ENCODE results near the gene IYD.

The IYD gene

DNA sequence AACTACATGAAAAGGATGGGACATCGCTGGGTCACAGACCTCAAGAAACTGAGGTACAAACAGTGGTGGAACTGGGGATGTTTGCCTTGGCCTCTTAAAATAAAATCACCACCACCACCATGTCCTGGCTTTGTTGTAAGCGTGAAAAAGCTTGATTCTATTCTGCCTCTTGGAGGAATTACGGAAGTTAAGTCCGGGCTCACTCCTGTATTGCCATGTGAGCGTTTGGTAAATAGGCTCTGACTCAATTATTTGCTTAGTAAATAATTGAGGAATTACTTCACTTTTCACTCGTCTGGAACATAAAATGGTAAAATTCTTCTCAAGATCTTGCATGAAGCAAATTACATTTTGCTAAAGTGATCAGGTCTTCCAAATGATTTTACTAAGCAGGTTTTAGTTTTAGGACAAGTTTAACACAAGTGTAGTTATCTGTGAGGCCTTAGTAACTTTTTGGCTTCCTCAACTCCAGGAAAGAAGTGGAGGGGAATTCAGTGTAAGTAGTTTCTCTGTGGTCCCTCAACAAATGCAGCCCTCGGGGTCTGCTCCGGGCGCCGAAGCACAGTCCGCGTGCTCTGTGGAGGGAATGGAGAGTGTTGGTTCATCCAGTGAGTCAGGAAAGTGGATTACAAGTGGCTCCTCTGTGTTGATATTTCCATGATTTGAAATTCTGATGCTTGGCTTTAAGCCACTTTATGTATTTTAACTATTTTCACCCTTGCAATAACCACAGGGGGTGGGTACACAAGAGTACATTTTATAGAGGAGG is 23.8 kb downstream of the IYD start:
- H3K4me3 Mint-ChIP-seq, result no peak overlapping the region
- no peak for DNase-seq
- no peaks in the 10 kb centered on the region for H3K9me3 Mint-ChIP-seq
- H3K27me3 Mint-ChIP-seq (ENCODE audit: low read depth, poor library complexity), result peaks cover 40% of the 10 kb centered on the region
- TF ChIP-seq, protein P1, sequence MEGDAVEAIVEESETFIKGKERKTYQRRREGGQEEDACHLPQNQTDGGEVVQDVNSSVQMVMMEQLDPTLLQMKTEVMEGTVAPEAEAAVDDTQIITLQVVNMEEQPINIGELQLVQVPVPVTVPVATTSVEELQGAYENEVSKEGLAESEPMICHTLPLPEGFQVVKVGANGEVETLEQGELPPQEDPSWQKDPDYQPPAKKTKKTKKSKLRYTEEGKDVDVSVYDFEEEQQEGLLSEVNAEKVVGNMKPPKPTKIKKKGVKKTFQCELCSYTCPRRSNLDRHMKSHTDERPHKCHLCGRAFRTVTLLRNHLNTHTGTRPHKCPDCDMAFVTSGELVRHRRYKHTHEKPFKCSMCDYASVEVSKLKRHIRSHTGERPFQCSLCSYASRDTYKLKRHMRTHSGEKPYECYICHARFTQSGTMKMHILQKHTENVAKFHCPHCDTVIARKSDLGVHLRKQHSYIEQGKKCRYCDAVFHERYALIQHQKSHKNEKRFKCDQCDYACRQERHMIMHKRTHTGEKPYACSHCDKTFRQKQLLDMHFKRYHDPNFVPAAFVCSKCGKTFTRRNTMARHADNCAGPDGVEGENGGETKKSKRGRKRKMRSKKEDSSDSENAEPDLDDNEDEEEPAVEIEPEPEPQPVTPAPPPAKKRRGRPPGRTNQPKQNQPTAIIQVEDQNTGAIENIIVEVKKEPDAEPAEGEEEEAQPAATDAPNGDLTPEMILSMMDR (IDR thresholded peaks at IDR 0.05), result no peak
- no peak overlapping the region for H3K27ac Mint-ChIP-seq
- peaks cover 3% of the 10 kb centered on the region for H3K4me1 Mint-ChIP-seq
- H3K36me3 Mint-ChIP-seq (ENCODE audit: low read depth), result no peaks in the 10 kb centered on the region

DNA sequence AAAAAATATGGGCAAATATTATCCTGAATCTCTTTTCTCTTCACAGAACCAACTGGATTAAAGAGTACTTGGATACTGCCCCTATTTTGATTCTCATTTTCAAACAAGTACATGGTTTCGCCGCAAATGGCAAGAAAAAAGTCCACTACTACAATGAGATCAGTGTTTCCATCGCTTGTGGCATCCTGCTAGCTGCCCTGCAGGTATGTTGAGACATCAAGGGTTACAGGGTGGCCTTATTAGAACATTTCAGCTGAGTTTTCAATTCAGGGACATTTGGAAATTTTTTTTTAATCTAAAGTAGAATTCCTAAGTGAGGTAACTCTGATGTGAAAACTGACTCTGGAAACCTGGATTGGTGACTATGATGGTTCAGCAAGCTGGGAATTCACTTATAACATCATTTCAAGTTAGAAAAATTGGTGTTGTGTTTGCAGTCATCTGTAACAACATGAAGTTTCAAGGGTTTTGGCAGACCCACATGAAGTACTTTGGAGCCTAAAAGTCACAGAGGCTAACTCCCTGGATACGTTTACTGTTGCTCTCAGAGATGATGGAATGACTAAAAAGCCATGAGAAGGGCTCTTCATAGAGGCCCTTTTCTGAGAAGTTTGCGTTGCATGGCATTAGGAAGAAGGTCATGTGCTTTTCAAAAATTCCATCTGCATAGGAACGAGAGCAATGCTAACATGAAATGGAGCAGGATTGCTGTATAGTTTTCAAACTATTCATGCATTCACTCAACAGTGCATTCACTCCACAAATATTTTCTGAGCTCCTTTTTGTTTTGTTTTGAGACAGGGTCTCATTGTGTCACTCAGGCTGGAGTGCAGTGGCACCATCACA is 25.5 kb downstream of the IYD start:
- no peaks in the 10 kb centered on the region for H3K9me3 Mint-ChIP-seq
- no peak for DNase-seq
- H3K4me1 Mint-ChIP-seq, result peaks cover 3% of the 10 kb centered on the region
- peaks cover 53% of the 10 kb centered on the region for H3K27me3 Mint-ChIP-seq (ENCODE audit: low read depth, poor library complexity)
- no peak overlapping the region for H3K27ac Mint-ChIP-seq
- H3K36me3 Mint-ChIP-seq (ENCODE audit: low read depth), result no peaks in the 10 kb centered on the region
- TF ChIP-seq, protein P1 (IDR thresholded peaks at IDR 0.05), result no peak
- H3K4me3 Mint-ChIP-seq, result no peak overlapping the region

DNA sequence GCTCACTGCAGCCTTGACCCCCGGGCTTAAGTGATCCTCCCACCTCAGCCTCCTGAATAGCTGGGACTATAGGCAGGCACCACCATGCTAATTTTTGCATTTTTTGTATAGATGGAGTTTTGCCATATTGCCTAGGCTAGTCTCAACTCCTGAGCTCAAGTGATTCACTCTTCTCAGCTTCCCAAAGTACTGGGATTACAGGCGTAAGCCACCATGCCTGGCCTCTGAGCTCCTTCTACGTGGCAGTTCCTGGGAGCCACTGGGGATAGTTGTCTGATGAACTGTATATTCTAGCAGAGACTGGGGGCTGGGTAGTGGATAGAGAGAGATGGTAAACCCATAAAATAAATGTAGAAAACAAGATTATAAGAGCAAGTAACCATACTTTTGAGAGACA is 26.1 kb downstream of the IYD start:
- no peaks in the 10 kb centered on the region for H3K9me3 Mint-ChIP-seq
- H3K4me1 Mint-ChIP-seq, result peaks cover 3% of the 10 kb centered on the region
- DNase-seq, result no peak
- H3K36me3 Mint-ChIP-seq (ENCODE audit: low read depth), result no peaks in the 10 kb centered on the region
- H3K27ac Mint-ChIP-seq, result no peak overlapping the region
- H3K27me3 Mint-ChIP-seq (ENCODE audit: low read depth, poor library complexity), result peaks cover 51% of the 10 kb centered on the region
- H3K4me3 Mint-ChIP-seq, result no peak overlapping the region
- TF ChIP-seq, protein P1 (IDR thresholded peaks at IDR 0.05), result no peak

DNA sequence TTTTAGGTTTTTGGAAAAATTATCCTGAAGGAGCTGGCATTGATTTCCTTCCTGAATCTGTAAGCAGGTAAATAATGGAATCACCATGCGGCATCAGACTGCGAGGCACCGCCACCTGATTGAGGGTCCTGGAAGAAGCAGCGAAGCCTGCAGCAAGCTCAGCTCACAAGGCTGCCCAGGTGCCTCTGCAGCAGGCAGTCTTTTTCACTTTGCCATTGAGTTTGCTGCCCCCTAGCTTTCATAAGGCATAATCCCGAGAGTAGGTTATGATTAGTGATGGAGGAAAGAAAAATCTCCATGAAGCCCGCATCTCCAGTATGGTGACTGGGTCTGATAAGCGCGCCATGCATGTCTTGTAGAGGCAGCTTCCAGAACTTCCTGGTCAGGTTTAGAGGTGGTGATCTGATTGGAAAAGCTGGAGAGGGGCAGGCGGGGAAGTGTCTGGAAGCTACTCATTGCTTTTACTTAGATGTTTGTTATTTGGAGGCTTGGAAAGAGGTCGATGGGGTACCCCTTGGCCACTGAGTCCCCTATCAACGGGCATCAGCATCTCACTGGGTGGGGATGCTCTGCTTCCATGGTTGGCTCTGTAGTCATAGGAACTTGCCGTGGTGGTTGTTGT is 26.7 kb downstream of the IYD start:
- Mint-ChIP-seq H3K4me1 (peaks cover 3% of the 10 kb centered on the region), H3K4me3 (no peak overlapping the region), H3K27ac (no peak overlapping the region), H3K27me3 (ENCODE audit: low read depth, poor library complexity) (peaks cover 54% of the 10 kb centered on the region), H3K9me3 (no peaks in the 10 kb centered on the region), H3K36me3 (ENCODE audit: low read depth) (no peaks in the 10 kb centered on the region)
- TF ChIP-seq, protein P1 (IDR thresholded peaks at IDR 0.05), result peak; percentile 77
- DNase-seq, result peak; percentile 58

DNA sequence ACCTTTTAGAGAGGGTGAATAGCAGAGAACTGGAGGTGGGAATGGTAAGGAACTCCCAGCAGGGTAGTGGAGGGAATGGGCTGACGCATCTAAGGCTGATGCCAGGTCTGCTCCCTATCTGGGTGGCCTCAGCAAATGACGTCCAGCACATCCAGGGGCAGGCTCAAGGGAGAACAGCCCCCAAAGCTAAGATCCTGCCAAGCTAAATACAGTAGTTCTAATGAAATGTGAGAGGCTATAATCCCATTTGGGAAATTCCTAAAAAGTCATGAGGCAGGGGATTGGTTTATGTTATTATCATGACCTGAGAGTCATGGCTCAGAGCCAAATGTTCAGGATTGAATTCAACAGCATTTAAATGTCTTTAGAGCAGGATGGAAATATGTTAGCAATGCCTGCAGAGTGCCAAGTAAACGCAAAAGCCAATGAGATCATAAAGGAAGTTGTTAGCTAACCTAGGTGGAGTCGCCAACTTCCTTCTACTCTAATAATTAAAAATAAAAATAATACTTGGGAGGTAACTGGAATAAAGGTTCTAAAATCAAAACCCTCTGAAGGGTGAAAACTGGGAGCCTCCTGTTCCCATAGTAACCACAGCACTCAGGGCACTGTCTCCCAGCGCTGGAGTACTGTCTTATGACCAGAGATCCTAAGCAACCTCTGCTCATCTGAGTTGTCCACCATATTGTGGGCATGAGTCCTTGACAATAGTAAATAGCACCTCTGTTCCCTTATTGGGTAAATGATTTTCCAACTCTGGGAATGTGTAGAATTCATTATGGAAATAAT is 34.8 kb downstream of the IYD start:
- H3K4me1 Mint-ChIP-seq, result peaks cover 5% of the 10 kb centered on the region
- DNase-seq, result no peak
- H3K9me3 Mint-ChIP-seq, result peaks cover 7% of the 10 kb centered on the region
- no peaks in the 10 kb centered on the region for H3K36me3 Mint-ChIP-seq (ENCODE audit: low read depth)
- TF ChIP-seq, protein P1 (IDR thresholded peaks at IDR 0.05), result no peak
- peaks cover 46% of the 10 kb centered on the region for H3K27me3 Mint-ChIP-seq (ENCODE audit: low read depth, poor library complexity)
- no peak overlapping the region for H3K27ac Mint-ChIP-seq
- no peak overlapping the region for H3K4me3 Mint-ChIP-seq
